ENCODE measurements around the gene C1QTNF4. TPM values are rescaled to one million over a fixed set of nuclear protein-coding genes. Genes with fewer than 3 reads are reported as not detected.

Gene C1QTNF4
- total RNA-seq, 1 experiment from 2014 or later, result 5.7 TPM

DNA sequence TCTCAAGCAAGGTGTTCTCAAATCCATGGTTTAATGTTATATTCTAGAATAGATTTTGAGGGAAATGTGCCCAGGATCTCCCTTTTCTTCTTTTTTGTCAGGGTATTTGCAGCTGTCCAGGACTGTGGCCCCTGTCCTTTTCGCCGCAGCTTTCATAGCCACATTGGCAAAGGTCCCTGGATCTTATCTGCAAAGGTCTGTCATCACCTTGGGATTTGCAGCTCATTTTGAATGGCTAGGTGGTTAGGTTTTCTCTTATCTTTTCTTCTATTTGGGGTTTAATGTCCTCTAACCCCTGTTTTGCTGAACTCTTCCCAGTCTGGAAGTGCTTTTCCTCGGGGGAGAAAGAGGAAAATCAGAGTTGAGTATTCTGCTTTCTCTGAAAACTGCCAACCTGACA, 11.7 kb upstream of the C1QTNF4 start:
- WGBS (ENCODE audit: extremely low coverage, insufficient read length, low lambda C conversion rate), result no CpG with 5 or more reads among the region's 3 CpGs
- no peak overlapping the region for H2AFZ ChIP-seq (ENCODE audit: low read length)
- no peak overlapping the region for H2BK12ac ChIP-seq (ENCODE audit: insufficient read length, low read depth, low read length)
- no peak overlapping the region for H3K23ac ChIP-seq (ENCODE audit: insufficient read length, low read depth, low read length)
- H2BK120ac ChIP-seq (ENCODE audit: low read depth, low read length, poor library complexity, severe bottlenecking), result no peak overlapping the region
- H3K14ac ChIP-seq (ENCODE audit: insufficient read depth, low read length), result no peak overlapping the region
- no peak overlapping the region for H3K18ac ChIP-seq (ENCODE audit: insufficient read length, low read depth, low read length)
- H3K79me1 ChIP-seq (ENCODE audit: insufficient read depth, low read depth, low read length, poor library complexity, severe bottlenecking), result no peaks in the 10 kb centered on the region
- H2BK5ac ChIP-seq (ENCODE audit: insufficient read length, low read length), result no peak overlapping the region
- no peaks in the 10 kb centered on the region for H3K9me3 ChIP-seq (ENCODE audit: control insufficient read depth, low read depth, low read length)
- no peak overlapping the region for H4K8ac ChIP-seq (replicated peaks; ENCODE audit: insufficient read length, low read depth, low read length)
- H3K4ac ChIP-seq (ENCODE audit: low read depth, low read length), result no peak overlapping the region
- H2AK5ac ChIP-seq (ENCODE audit: insufficient read length, low read length), result no peak overlapping the region
- H3K4me1 ChIP-seq (ENCODE audit: insufficient read depth, low read length), result no peaks in the 10 kb centered on the region
- H4K20me1 ChIP-seq (ENCODE audit: control insufficient read depth, insufficient read depth, insufficient read length), result no peaks in the 10 kb centered on the region
- H3K9ac ChIP-seq (ENCODE audit: extremely low read depth, insufficient read length, low read length), result no peak overlapping the region
- H4K5ac ChIP-seq (ENCODE audit: insufficient read length, low read depth, low read length), result no peak overlapping the region
- no peak overlapping the region for H3K56ac ChIP-seq (ENCODE audit: insufficient read length, low read depth, low read length)
- no peaks in the 10 kb centered on the region for H3K27me3 Mint-ChIP-seq (ENCODE audit: low read depth)
- H3K4me1 Mint-ChIP-seq, result no peaks in the 10 kb centered on the region
- DNase-seq, result no peak
- H2BK15ac ChIP-seq (ENCODE audit: low read depth, low read length), result no peak overlapping the region
- H3K23me2 ChIP-seq (ENCODE audit: insufficient read length, low read depth, low read length, poor library complexity, severe bottlenecking), result no peaks in the 10 kb centered on the region
- TF ChIP-seq, protein P1, sequence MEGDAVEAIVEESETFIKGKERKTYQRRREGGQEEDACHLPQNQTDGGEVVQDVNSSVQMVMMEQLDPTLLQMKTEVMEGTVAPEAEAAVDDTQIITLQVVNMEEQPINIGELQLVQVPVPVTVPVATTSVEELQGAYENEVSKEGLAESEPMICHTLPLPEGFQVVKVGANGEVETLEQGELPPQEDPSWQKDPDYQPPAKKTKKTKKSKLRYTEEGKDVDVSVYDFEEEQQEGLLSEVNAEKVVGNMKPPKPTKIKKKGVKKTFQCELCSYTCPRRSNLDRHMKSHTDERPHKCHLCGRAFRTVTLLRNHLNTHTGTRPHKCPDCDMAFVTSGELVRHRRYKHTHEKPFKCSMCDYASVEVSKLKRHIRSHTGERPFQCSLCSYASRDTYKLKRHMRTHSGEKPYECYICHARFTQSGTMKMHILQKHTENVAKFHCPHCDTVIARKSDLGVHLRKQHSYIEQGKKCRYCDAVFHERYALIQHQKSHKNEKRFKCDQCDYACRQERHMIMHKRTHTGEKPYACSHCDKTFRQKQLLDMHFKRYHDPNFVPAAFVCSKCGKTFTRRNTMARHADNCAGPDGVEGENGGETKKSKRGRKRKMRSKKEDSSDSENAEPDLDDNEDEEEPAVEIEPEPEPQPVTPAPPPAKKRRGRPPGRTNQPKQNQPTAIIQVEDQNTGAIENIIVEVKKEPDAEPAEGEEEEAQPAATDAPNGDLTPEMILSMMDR (conservative IDR thresholded peaks at IDR 0.05), result no peak
- no peak overlapping the region for H3K4me3 Mint-ChIP-seq
- H3K79me2 ChIP-seq (ENCODE audit: insufficient read depth, low read length), result no peaks in the 10 kb centered on the region
- no peaks in the 10 kb centered on the region for H3K9me3 Mint-ChIP-seq
- peaks cover 0 to 4% (median 2%) of the 10 kb centered on the region in 3 experiments; a peak in 2 of 7 replicates for H3K36me3 Mint-ChIP-seq (ENCODE audit: insufficient read depth in 1 of 3, low read depth in 3 of 3)
- no peak overlapping the region for H2BK20ac ChIP-seq (ENCODE audit: low read depth, low read length, poor library complexity, severe bottlenecking)
- H3K27me3 ChIP-seq (ENCODE audit: insufficient read depth, low read length), result no peaks in the 10 kb centered on the region
- H3T11ph ChIP-seq (ENCODE audit: low read length), result no peak overlapping the region
- no peak overlapping the region for H3K4me2 ChIP-seq (ENCODE audit: insufficient read depth, insufficient read length, low read length)
- no peak overlapping the region for H3K27ac Mint-ChIP-seq
- H4K91ac ChIP-seq (ENCODE audit: insufficient read length, low read depth, low read length), result no peak overlapping the region
- no peak overlapping the region for H3K27ac ChIP-seq (ENCODE audit: insufficient read length, low read depth, low read length)

All from H9 (cell line).